NOMO-1 (cell line): ENCODE results near the gene ALDH3B2.
"Not testable (repeated sequence)": the region's sequence is repeated elsewhere in the genome, so short reads cannot be mapped to it uniquely, and the experiment has no call there.

ENCODE experiments used
- DNase-seq, 2 experiments: peaks; one replicate each; lab custom pipeline; 2025; ENCODE audit not compliant: unreplicated experiment in 2 of 2; lab: John Stamatoyannopoulos, UW

ALDH3B2 gene

GRCh38 chr11:67644472-67645418, 29.7 kb downstream of the ALDH3B2 start:
- DNase-seq: no peak

GRCh38 chr11:67644042-67644441, 30.4 kb downstream of the ALDH3B2 start:
- DNase-seq: no peak

- DNase-seq: no peak
These were observed 32.0 kb downstream of the ALDH3B2 start for GRCh38 chr11:67642173-67643120.

GRCh38 chr11:67641338-67642172, 32.9 kb downstream of the ALDH3B2 start:
- no peak for DNase-seq

- no peak for DNase-seq
These were observed 33.6 kb downstream of the ALDH3B2 start for GRCh38 chr11:67640758-67641337.

GRCh38 chr11:67640021-67640757, 34.2 kb downstream of the ALDH3B2 start:
- peak; percentile 48 to 52 for DNase-seq

GRCh38 chr11:67639438-67639859, 35.0 kb downstream of the ALDH3B2 start, which contains the start of gene TBX10:
TBX10 (minus strand) TSS chr11:67639763; CDS start chr11:67639472, 291 bp downstream.
- DNase-seq: no peak

- no peak for DNase-seq
These were observed 35.6 kb downstream of the ALDH3B2 start for GRCh38 chr11:67638535-67639437.

GRCh38 chr11:67637441-67637840, 37.0 kb downstream of the ALDH3B2 start:
- not testable (repeated sequence) for DNase-seq

GRCh38 chr11:67636962-67637361, 37.5 kb downstream of the ALDH3B2 start:
- DNase-seq: peak in 1 of 2 experiments; percentile 20

GRCh38 chr11:67635231-67635521, 39.2 kb downstream of the ALDH3B2 start:
- no peak for DNase-seq

- DNase-seq: no peak
These were observed 39.8 kb downstream of the ALDH3B2 start for GRCh38 chr11:67634366-67635230.

GRCh38 chr11:67633758-67634365, 40.6 kb downstream of the ALDH3B2 start:
- DNase-seq: no peak

- DNase-seq: no peak
These were observed 41.3 kb downstream of the ALDH3B2 start for GRCh38 chr11:67632982-67633755.

GRCh38 chr11:67632175-67632981, 42.0 kb downstream of the ALDH3B2 start:
- DNase-seq: no peak

- no peak for DNase-seq
These were observed 42.6 kb downstream of the ALDH3B2 start for GRCh38 chr11:67631853-67632174.
